HEK293T (cell line): ENCODE data around the gene LARP1.
"Not testable (repeated sequence)": the region's sequence is repeated elsewhere in the genome, so short reads cannot be mapped to it uniquely, and the experiment has no call there.

Experiments used
- CTCF ChIA-PET: fragments of 350-600 bp; formaldehyde crosslinking; extraction: SDS; loops from one replicate; lab custom pipeline; 2021; ENCODE audit warnings: antibody characterized with exemption, inconsistent platforms; lab: Yijun Ruan, JAX
- POLR2A ChIA-PET: fragments of 350-600 bp; formaldehyde crosslinking; extraction: SDS; loops from one replicate; lab custom pipeline; 2020; ENCODE audit warnings: antibody characterized with exemption, inconsistent platforms; lab: Yijun Ruan, JAX
- DNase-seq: peaks from one replicate; pipeline ENCODE4 v3.0.0; 2012; ENCODE audit warnings: mixed read lengths; ENCODE audit errors: extremely low spot score
- ARNT ChIP-seq: fragments of 450-650 bp; IDR thresholded peaks from 2 replicates; pipeline ENCODE4 v1.6.1; 2017; ENCODE audit warnings: mild to moderate bottlenecking
- BHLHE40 ChIP-seq: fragments of 450-650 bp; IDR thresholded peaks from 2 replicates; pipeline ENCODE4 v1.6.1; 2016; ENCODE audit warnings: mild to moderate bottlenecking, moderate library complexity, borderline replicate concordance
- CTBP1 ChIP-seq: fragments of 450-650 bp; IDR thresholded peaks from 2 replicates; pipeline ENCODE4 v1.6.1; 2016; ENCODE audit warnings: borderline replicate concordance
- ELF4 ChIP-seq: fragments of 450-650 bp; IDR thresholded peaks from 2 replicates; pipeline ENCODE4 v1.6.1; 2017; ENCODE audit warnings: antibody characterized with exemption
- FOXA1 ChIP-seq: fragments of 450-650 bp; IDR thresholded peaks from 2 replicates; pipeline ENCODE4 v1.6.1; 2016; ENCODE audit warnings: mild to moderate bottlenecking
- FOXK2 ChIP-seq: fragments of 450-650 bp; IDR thresholded peaks from 2 replicates; pipeline ENCODE4 v1.6.1; 2016; ENCODE audit warnings: mild to moderate bottlenecking
- FOXM1 ChIP-seq: fragments of 450-650 bp; IDR thresholded peaks from 2 replicates; pipeline ENCODE4 v1.6.1; 2017; ENCODE audit warnings: mild to moderate bottlenecking, borderline replicate concordance
- HDGF ChIP-seq: fragments of 450-650 bp; IDR thresholded peaks from 2 replicates; pipeline ENCODE4 v1.6.1; 2017; ENCODE audit warnings: antibody characterized with exemption, borderline replicate concordance
- L3MBTL2 ChIP-seq: fragments of 450-650 bp; conservative IDR thresholded peaks from 2 replicates; pipeline ENCODE4 v1.6.1; 2016; ENCODE audit warnings: mild to moderate bottlenecking
- LEF1 ChIP-seq: fragments of 450-650 bp; IDR thresholded peaks from 2 replicates; pipeline ENCODE4 v1.6.1; 2017; ENCODE audit warnings: mild to moderate bottlenecking, borderline replicate concordance
- NFRKB ChIP-seq: fragments of 450-650 bp; IDR thresholded peaks from 2 replicates; pipeline ENCODE4 v1.6.1; 2016; ENCODE audit warnings: mild to moderate bottlenecking, moderate library complexity
- PKNOX1 ChIP-seq: fragments of 450-650 bp; IDR thresholded peaks from 2 replicates; pipeline ENCODE4 v1.6.1; 2016
- SP1 ChIP-seq: fragments of 450-650 bp; IDR thresholded peaks from 2 replicates; pipeline ENCODE4 v1.6.1; 2017
- SUZ12 ChIP-seq: fragments of 450-650 bp; IDR thresholded peaks from 2 replicates; pipeline ENCODE4 v1.6.1; 2016; ENCODE audit warnings: mild to moderate bottlenecking
- TARDBP ChIP-seq: fragments of 450-650 bp; IDR thresholded peaks from 2 replicates; pipeline ENCODE4 v1.6.1; 2016
- ZNF384 ChIP-seq: fragments of 450-650 bp; IDR thresholded peaks from 2 replicates; pipeline ENCODE4 v1.6.1; 2016

Gene LARP1

GRCh38 chr5:154824070-154824469 lies 68.9 kb downstream of the LARP1 start:
- TF ChIP-seq ELF4: no peak
- TF ChIP-seq TARDBP: no peak
- TF ChIP-seq ARNT: no peak
- TF ChIP-seq BHLHE40: no peak
- no peak for TF ChIP-seq LEF1
- TF ChIP-seq ZNF384: no peak
- no peak for TF ChIP-seq PKNOX1
- no peak for TF ChIP-seq HDGF
- no peak for TF ChIP-seq CTBP1
- TF ChIP-seq L3MBTL2: no peak
- no peak for TF ChIP-seq FOXM1
- no peak for TF ChIP-seq SP1
- ChIA-PET CTCF (no interaction called here), POLR2A (no interaction called here)
- DNase-seq: no peak

GRCh38 chr5:154829181-154829588 lies 74.0 kb downstream of the LARP1 start:
- no peak for TF ChIP-seq NFRKB
- TF ChIP-seq SP1: no peak
- TF ChIP-seq CTBP1: no peak
- DNase-seq: no peak
- ChIA-PET POLR2A (interaction anchor here (2.0 kb wide), 1 partner anchor 28 kb away, joined by 7 read pairs; no protein-coding TSS in a partner anchor), CTCF (interaction anchor here (0.7 kb wide), 1 partner anchor 1391 kb away, joined by 5 read pairs; no protein-coding TSS in a partner anchor)

GRCh38 chr5:154829589-154830218 lies 74.5 kb downstream of the LARP1 start:
- DNase-seq: no peak
- TF ChIP-seq FOXM1: no peak
- TF ChIP-seq L3MBTL2: no peak
- no peak for TF ChIP-seq FOXK2
- TF ChIP-seq TARDBP: no peak
- no peak for TF ChIP-seq NFRKB
- no peak for TF ChIP-seq BHLHE40
- TF ChIP-seq ZNF384: no peak
- TF ChIP-seq SP1: no peak
- CTCF ChIA-PET: interaction anchor here (0.7 kb wide), 1 partner anchor 1390 kb away, joined by 5 read pairs; no protein-coding TSS in a partner anchor
- POLR2A ChIA-PET: interaction anchor here (2.0 kb wide), 1 partner anchor 28 kb away, joined by 7 read pairs; no protein-coding TSS in a partner anchor

- POLR2A ChIA-PET: interaction anchor here (2.0 kb wide), 1 partner anchor 27 kb away, joined by 7 read pairs; no protein-coding TSS in a partner anchor
- TF ChIP-seq ELF4 (no peak), SUZ12 (no peak), FOXK2 (no peak), SP1 (no peak)
- CTCF ChIA-PET: no interaction called here
- DNase-seq: no peak
Measured at GRCh38 chr5:154830219-154830595, 75.0 kb downstream of the LARP1 start.

GRCh38 chr5:154830596-154830995 lies 75.4 kb downstream of the LARP1 start:
- ChIA-PET CTCF (no interaction called here), POLR2A (interaction anchor here (2.0 kb wide), 1 partner anchor 27 kb away, joined by 7 read pairs; no protein-coding TSS in a partner anchor)
- DNase-seq: no peak
- no peak for TF ChIP-seq ARNT
- no peak for TF ChIP-seq HDGF
- no peak for TF ChIP-seq CTBP1

- TF ChIP-seq CTBP1 (no peak), SUZ12 (no peak)
- ChIA-PET POLR2A (interaction anchor here (1.0 kb wide), 1 partner anchor 19 kb away, joined by 3 read pairs; the partner anchor contains the start of gene FAXDC2), CTCF (no interaction called here)
- no peak for DNase-seq
Measured at GRCh38 chr5:154831451-154831850, 76.3 kb downstream of the LARP1 start.

GRCh38 chr5:154832804-154833203 lies 77.6 kb downstream of the LARP1 start:
- CTCF ChIA-PET, DNase-seq: not testable (repeated sequence)
- POLR2A ChIA-PET: interaction anchor here (2.0 kb wide), 1 partner anchor 24 kb away, joined by 7 read pairs; no protein-coding TSS in a partner anchor

GRCh38 chr5:154834053-154834452 lies 78.9 kb downstream of the LARP1 start:
- no peak for TF ChIP-seq ARNT
- no peak for TF ChIP-seq NFRKB
- TF ChIP-seq FOXA1: no peak
- TF ChIP-seq ELF4: no peak
- TF ChIP-seq HDGF: no peak
- no peak for TF ChIP-seq TARDBP
- TF ChIP-seq FOXK2: no peak
- TF ChIP-seq LEF1: no peak
- TF ChIP-seq SP1: no peak
- no peak for TF ChIP-seq L3MBTL2
- no peak for TF ChIP-seq ZNF384
- no peak for TF ChIP-seq SUZ12
- TF ChIP-seq FOXM1: no peak
- no peak for TF ChIP-seq PKNOX1
- ChIA-PET POLR2A (interaction anchor here (0.6 to 2.0 kb wide), 3 partner anchors 16 to 78 kb away, joined by 3 to 7 read pairs (median 7); partner anchors contain the start of gene FAXDC2), CTCF (no interaction called here)
- DNase-seq: no peak
